Measurements from ENCODE around the gene NDRG3.
A peak's percentile ranks its signal among the peaks of the same experiment; 100 is the strongest.

The NDRG3 gene

DNA sequence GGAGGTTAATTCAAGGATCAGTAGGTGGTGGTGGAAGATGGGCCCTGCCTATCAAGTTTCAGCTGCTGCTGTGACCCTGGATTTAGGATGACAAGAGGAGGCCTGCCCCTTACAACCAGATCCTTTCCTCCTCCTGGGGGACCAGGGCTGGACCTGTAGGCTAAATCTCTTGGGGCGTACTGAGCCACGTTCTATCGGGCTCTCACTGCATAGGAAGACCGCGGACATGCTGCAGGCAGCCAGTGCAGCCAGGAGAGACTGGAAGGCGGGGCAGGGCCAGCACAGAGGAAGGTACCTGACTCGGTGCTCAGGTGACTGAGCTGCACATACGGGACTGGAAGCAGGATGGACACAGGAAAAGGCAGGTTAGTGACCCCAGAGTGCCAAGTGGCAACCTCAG, 91.4 kb downstream of the NDRG3 start:
- Histone ChIP-seq H3K27ac (replicated peaks; ENCODE audit: low read length) (no peak overlapping the region), H3K23ac (ENCODE audit: low read depth, low read length, poor library complexity) (no peak overlapping the region), H3K79me1 (ENCODE audit: low read depth, low read length) (no peaks in the 10 kb centered on the region), H4K91ac (ENCODE audit: low read depth, low read length, poor library complexity) (no peak overlapping the region), H2AFZ (ENCODE audit: low read length) (no peak overlapping the region), H3K18ac (ENCODE audit: low read length) (no peak overlapping the region), H2AK5ac (ENCODE audit: low read depth, low read length) (no peak overlapping the region), H4K8ac (ENCODE audit: low read depth, low read length) (no peak overlapping the region), H3K14ac (ENCODE audit: low read length) (no peak overlapping the region), H2BK120ac (ENCODE audit: low read depth, low read length) (no peak overlapping the region), H3K4me1 (ENCODE audit: control insufficient read depth in 2 of 2, insufficient read depth in 1 of 2, low read depth in 1 of 2, low read length in 2 of 2) (peaks cover 0 to 7% of the 10 kb centered on the region in 2 donors), H3K9ac (ENCODE audit: low read depth, low read length, poor library complexity) (no peak overlapping the region), H3K4ac (ENCODE audit: low read length) (no peak overlapping the region), H3K4me3 (ENCODE audit: low read length in 2 of 2) (no peak overlapping the region), H2BK15ac (ENCODE audit: low read length) (no peak overlapping the region), H2BK5ac (ENCODE audit: low read length) (no peak overlapping the region), H2BK12ac (ENCODE audit: low read length) (no peak overlapping the region), H3K9me3 (replicated peaks in 1 of 2; ENCODE audit: control insufficient read depth in 2 of 2, insufficient read depth in 1 of 2, low read depth in 1 of 2, low read length in 2 of 2) (no peaks in the 10 kb centered on the region), H3K36me3 (replicated peaks in 1 of 2; ENCODE audit: control insufficient read depth in 2 of 2, insufficient read depth in 2 of 2, low read length in 2 of 2) (peaks cover 0 to 20% of the 10 kb centered on the region in 2 donors), H3K4me2 (ENCODE audit: insufficient read depth, low read length, poor library complexity, severe bottlenecking) (no peak overlapping the region), H3K27me3 (ENCODE audit: control insufficient read depth in 3 of 3, insufficient read depth in 3 of 3, low read depth in 1 of 3, low read length in 3 of 3) (no peaks in the 10 kb centered on the region)
- DNase-seq (ENCODE audit: low spot score): no peak
- WGBS, 2 donors (ENCODE audit: extremely low coverage in 2 of 2, insufficient read length in 2 of 2, insufficient replicate concordance in 1 of 2): no CpG with 5 or more reads among the region's 8 CpGs

DNA sequence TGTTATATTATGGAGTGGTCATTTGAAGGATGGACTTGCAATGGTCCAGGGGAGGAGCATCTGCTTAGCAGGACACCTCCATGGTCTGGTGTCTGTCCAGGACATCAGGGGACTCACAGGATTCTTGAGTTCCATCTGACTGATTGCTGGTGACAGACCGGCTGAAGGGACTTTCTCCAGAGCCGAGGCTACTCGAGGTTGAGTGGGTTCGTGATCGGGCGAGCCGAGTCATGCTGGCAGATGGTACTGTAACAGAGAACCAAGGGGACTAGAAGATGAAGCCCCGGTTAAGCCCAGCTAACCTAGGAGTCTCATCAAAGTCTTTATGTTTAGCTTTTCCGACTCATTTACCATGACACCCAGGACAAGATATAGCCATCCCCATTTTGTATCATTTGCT, 92.4 kb downstream of the NDRG3 start:
- Histone ChIP-seq H3K9ac (ENCODE audit: low read depth, low read length, poor library complexity) (no peak overlapping the region), H3K4me1 (ENCODE audit: control insufficient read depth in 2 of 2, insufficient read depth in 1 of 2, low read depth in 1 of 2, low read length in 2 of 2) (peaks cover 0 to 7% of the 10 kb centered on the region in 2 donors), H2BK5ac (ENCODE audit: low read length) (no peak overlapping the region), H4K8ac (ENCODE audit: low read depth, low read length) (no peak overlapping the region), H3K4ac (ENCODE audit: low read length) (no peak overlapping the region), H2AK5ac (ENCODE audit: low read depth, low read length) (no peak overlapping the region), H3K9me3 (replicated peaks in 1 of 2; ENCODE audit: control insufficient read depth in 2 of 2, insufficient read depth in 1 of 2, low read depth in 1 of 2, low read length in 2 of 2) (no peaks in the 10 kb centered on the region), H3K4me2 (ENCODE audit: insufficient read depth, low read length, poor library complexity, severe bottlenecking) (no peak overlapping the region), H3K18ac (ENCODE audit: low read length) (no peak overlapping the region), H3K4me3 (ENCODE audit: low read length in 2 of 2) (no peak overlapping the region), H3K36me3 (replicated peaks in 1 of 2; ENCODE audit: control insufficient read depth in 2 of 2, insufficient read depth in 2 of 2, low read length in 2 of 2) (peaks cover 0 to 20% of the 10 kb centered on the region in 2 donors), H2AFZ (ENCODE audit: low read length) (no peak overlapping the region), H3K23ac (ENCODE audit: low read depth, low read length, poor library complexity) (no peak overlapping the region), H2BK12ac (ENCODE audit: low read length) (no peak overlapping the region), H2BK15ac (ENCODE audit: low read length) (no peak overlapping the region), H3K79me1 (ENCODE audit: low read depth, low read length) (no peaks in the 10 kb centered on the region), H3K14ac (ENCODE audit: low read length) (no peak overlapping the region), H3K27me3 (ENCODE audit: control insufficient read depth in 3 of 3, insufficient read depth in 3 of 3, low read depth in 1 of 3, low read length in 3 of 3) (no peaks in the 10 kb centered on the region), H2BK120ac (ENCODE audit: low read depth, low read length) (no peak overlapping the region), H4K91ac (ENCODE audit: low read depth, low read length, poor library complexity) (no peak overlapping the region), H3K27ac (replicated peaks; ENCODE audit: low read length) (no peak overlapping the region)
- no peak for DNase-seq (ENCODE audit: low spot score)
- no CpG with 5 or more reads among the region's 9 CpGs for WGBS, 2 donors (ENCODE audit: extremely low coverage in 2 of 2, insufficient read length in 2 of 2, insufficient replicate concordance in 1 of 2)

DNA sequence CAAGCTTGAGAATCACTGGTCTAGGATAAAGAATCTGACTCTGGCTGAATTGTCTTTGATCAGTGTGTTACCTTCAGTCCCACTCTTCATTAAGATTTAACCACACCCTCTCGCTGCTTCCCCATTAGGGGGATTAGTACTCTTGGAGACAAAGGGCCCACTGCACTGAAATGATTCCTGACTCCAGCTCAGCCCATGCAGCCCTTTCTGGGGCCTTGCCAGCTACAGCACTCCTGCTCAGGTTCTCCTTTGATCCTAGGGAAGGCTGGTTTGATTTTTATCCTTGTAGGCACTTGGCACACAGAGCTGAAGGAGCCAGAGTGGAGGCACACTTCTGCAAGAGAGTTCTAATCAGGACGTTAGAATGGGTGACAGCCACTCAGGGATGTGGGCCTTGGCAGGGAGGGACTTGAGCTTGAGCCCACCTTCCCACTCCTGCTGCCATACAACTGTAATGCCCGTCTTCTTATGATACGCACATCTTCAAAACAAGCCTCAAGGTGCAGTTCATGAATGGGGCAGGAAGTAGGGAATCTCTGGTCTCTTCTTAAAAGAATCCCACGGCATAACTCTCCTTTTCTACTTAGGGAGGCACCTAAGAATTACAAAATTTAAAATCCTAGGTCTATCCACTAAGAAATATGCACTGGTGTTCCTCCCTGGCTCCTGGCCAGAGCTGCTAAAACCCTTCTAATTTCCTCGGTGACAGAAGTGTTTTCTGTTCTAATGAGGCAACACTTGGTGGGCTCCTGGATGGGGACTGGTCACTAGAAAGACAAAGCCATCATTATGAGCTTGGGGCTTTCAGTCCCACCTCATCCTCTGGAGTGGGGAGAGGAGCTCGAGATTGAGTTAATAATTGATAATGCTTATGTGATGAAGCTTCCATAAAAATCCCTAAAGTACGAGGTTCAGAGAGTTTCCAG, 98.4 kb downstream of the NDRG3 start:
- no peak overlapping the region for H3K4ac ChIP-seq (ENCODE audit: low read length)

DNA sequence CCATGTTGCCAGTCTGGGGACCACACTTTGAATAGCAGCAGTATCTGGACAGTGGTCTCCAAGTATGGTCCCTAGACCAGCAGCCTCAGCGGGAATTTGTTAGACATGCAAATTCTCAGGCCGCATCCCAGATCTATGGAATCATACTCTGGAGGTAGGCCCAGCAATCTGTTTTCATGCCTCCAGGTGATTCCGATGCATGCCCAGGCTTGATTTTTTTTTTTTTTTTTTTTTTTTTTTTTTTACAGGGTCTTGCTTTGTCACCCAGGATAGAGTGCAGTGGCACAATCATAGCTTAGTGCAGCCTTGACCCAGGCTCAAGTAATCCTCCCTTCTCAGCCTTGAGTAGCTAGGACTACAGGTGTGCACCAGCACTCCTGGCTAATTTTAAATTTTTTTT, 99.2 kb downstream of the NDRG3 start:
- no peaks in the 10 kb centered on the region for H3K36me3 ChIP-seq (replicated peaks in 1 of 2; ENCODE audit: control insufficient read depth in 2 of 2, insufficient read depth in 2 of 2, low read length in 2 of 2)
- H2AFZ ChIP-seq (ENCODE audit: low read length): no peak overlapping the region
- H3K4me3 ChIP-seq (ENCODE audit: low read length in 2 of 2): no peak overlapping the region
- H2BK5ac ChIP-seq (ENCODE audit: low read length): no peak overlapping the region
- H2BK15ac ChIP-seq (ENCODE audit: low read length): no peak overlapping the region
- H3K9ac ChIP-seq (ENCODE audit: low read depth, low read length, poor library complexity): no peak overlapping the region
- H3K18ac ChIP-seq (ENCODE audit: low read length): no peak overlapping the region
- H3K79me1 ChIP-seq (ENCODE audit: low read depth, low read length): no peaks in the 10 kb centered on the region
- H2BK12ac ChIP-seq (ENCODE audit: low read length): no peak overlapping the region
- no peak overlapping the region for H4K91ac ChIP-seq (ENCODE audit: low read depth, low read length, poor library complexity)
- WGBS, 2 donors (ENCODE audit: extremely low coverage in 2 of 2, insufficient read length in 2 of 2, insufficient replicate concordance in 1 of 2): no CpG with 5 or more reads among the region's 3 CpGs
- H3K14ac ChIP-seq (ENCODE audit: low read length): no peak overlapping the region
- H3K4me1 ChIP-seq (ENCODE audit: control insufficient read depth in 2 of 2, insufficient read depth in 1 of 2, low read depth in 1 of 2, low read length in 2 of 2): peaks cover 4 to 26% of the 10 kb centered on the region in 2 donors
- DNase-seq (ENCODE audit: low spot score): no peak
- no peaks in the 10 kb centered on the region for H3K27me3 ChIP-seq (ENCODE audit: control insufficient read depth in 3 of 3, insufficient read depth in 3 of 3, low read depth in 1 of 3, low read length in 3 of 3)
- no peak overlapping the region for H2BK120ac ChIP-seq (ENCODE audit: low read depth, low read length)
- no peaks in the 10 kb centered on the region for H3K9me3 ChIP-seq (replicated peaks in 1 of 2; ENCODE audit: control insufficient read depth in 2 of 2, insufficient read depth in 1 of 2, low read depth in 1 of 2, low read length in 2 of 2)
- H3K23ac ChIP-seq (ENCODE audit: low read depth, low read length, poor library complexity): no peak overlapping the region
- H3K4ac ChIP-seq (ENCODE audit: low read length): no peak overlapping the region
- no peak overlapping the region for H3K4me2 ChIP-seq (ENCODE audit: insufficient read depth, low read length, poor library complexity, severe bottlenecking)
- H4K8ac ChIP-seq (ENCODE audit: low read depth, low read length): no peak overlapping the region
- H2AK5ac ChIP-seq (ENCODE audit: low read depth, low read length): no peak overlapping the region
- peak overlapping the region; percentile 51 for H3K27ac ChIP-seq (replicated peaks; ENCODE audit: low read length)

More for the DNA sequence above, 98.4 kb downstream of the NDRG3 start:
- WGBS, 2 donors (ENCODE audit: extremely low coverage in 2 of 2, insufficient read length in 2 of 2, insufficient replicate concordance in 1 of 2): no CpG with 5 or more reads among the region's 8 CpGs
- Histone ChIP-seq H3K79me1 (ENCODE audit: low read depth, low read length) (no peaks in the 10 kb centered on the region), H3K23ac (ENCODE audit: low read depth, low read length, poor library complexity) (no peak overlapping the region), H3K9me3 (replicated peaks in 1 of 2; ENCODE audit: control insufficient read depth in 2 of 2, insufficient read depth in 1 of 2, low read depth in 1 of 2, low read length in 2 of 2) (no peaks in the 10 kb centered on the region), H3K18ac (ENCODE audit: low read length) (no peak overlapping the region), H3K9ac (ENCODE audit: low read depth, low read length, poor library complexity) (no peak overlapping the region), H2BK5ac (ENCODE audit: low read length) (no peak overlapping the region), H3K27me3 (ENCODE audit: control insufficient read depth in 3 of 3, insufficient read depth in 3 of 3, low read depth in 1 of 3, low read length in 3 of 3) (no peaks in the 10 kb centered on the region), H3K14ac (ENCODE audit: low read length) (no peak overlapping the region), H3K4me1 (ENCODE audit: control insufficient read depth in 2 of 2, insufficient read depth in 1 of 2, low read depth in 1 of 2, low read length in 2 of 2) (peaks cover 4 to 26% of the 10 kb centered on the region in 2 donors), H3K36me3 (replicated peaks in 1 of 2; ENCODE audit: control insufficient read depth in 2 of 2, insufficient read depth in 2 of 2, low read length in 2 of 2) (no peaks in the 10 kb centered on the region), H3K4me2 (ENCODE audit: insufficient read depth, low read length, poor library complexity, severe bottlenecking) (no peak overlapping the region), H2BK15ac (ENCODE audit: low read length) (no peak overlapping the region), H2BK120ac (ENCODE audit: low read depth, low read length) (peak overlapping the region; percentile 34), H4K91ac (ENCODE audit: low read depth, low read length, poor library complexity) (no peak overlapping the region), H3K27ac (replicated peaks; ENCODE audit: low read length) (peak overlapping the region; percentile 64), H3K4me3 (ENCODE audit: low read length in 2 of 2) (no peak overlapping the region), H2AK5ac (ENCODE audit: low read depth, low read length) (no peak overlapping the region), H4K8ac (ENCODE audit: low read depth, low read length) (no peak overlapping the region), H2AFZ (ENCODE audit: low read length) (no peak overlapping the region), H2BK12ac (ENCODE audit: low read length) (no peak overlapping the region)
- DNase-seq (ENCODE audit: low spot score): peak; percentile 61
